ENCODE data around the gene ADARB1.

- TF ChIP-seq, protein P1, sequence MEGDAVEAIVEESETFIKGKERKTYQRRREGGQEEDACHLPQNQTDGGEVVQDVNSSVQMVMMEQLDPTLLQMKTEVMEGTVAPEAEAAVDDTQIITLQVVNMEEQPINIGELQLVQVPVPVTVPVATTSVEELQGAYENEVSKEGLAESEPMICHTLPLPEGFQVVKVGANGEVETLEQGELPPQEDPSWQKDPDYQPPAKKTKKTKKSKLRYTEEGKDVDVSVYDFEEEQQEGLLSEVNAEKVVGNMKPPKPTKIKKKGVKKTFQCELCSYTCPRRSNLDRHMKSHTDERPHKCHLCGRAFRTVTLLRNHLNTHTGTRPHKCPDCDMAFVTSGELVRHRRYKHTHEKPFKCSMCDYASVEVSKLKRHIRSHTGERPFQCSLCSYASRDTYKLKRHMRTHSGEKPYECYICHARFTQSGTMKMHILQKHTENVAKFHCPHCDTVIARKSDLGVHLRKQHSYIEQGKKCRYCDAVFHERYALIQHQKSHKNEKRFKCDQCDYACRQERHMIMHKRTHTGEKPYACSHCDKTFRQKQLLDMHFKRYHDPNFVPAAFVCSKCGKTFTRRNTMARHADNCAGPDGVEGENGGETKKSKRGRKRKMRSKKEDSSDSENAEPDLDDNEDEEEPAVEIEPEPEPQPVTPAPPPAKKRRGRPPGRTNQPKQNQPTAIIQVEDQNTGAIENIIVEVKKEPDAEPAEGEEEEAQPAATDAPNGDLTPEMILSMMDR (IDR thresholded peaks at IDR 0.05), result no peak
- no peak for TF ChIP-seq ZFX (IDR thresholded peaks at IDR 0.05; ENCODE audit: borderline replicate concordance)
These were observed 125.7 kb downstream of the ADARB1 start for GRCh38 chr21:45200031-45200430.

Data from 22Rv1 (cell line).